HepG2 (cell line): ENCODE data around the gene DCST2. TPM values are rescaled to one million over a fixed set of nuclear protein-coding genes. Genes with fewer than 3 reads are reported as not detected.

Source experiments
- ATF1 ChIP-seq: IDR thresholded peaks from 2 replicates; pipeline ENCODE4 v1.6.1; 2016; ENCODE audit warnings: mild to moderate bottlenecking, control low read depth
- ATF3 ChIP-seq: sonication (generic); formaldehyde crosslinking; IDR thresholded peaks from 2 replicates; pipeline ENCODE4 v1.4.0; 2020; ENCODE audit warnings: missing genetic modification reagents
- ATM ChIP-seq: fragments of 450-650 bp; IDR thresholded peaks from 2 replicates; pipeline ENCODE4 v1.7.1; 2017; ENCODE audit warnings: mild to moderate bottlenecking, borderline replicate concordance
- ETV5 ChIP-seq: IDR thresholded peaks from 2 replicates; pipeline ENCODE4 v1.6.1; 2018; ENCODE audit warnings: missing biosample characterization, missing genetic modification reagents, inconsistent platforms, borderline replicate concordance
- FOXA3 ChIP-seq: IDR thresholded peaks from 2 replicates; pipeline ENCODE4 v1.6.1; 2016; ENCODE audit warnings: missing genetic modification reagents, missing compliant biosample characterization
- HNF4A ChIP-seq: sonication (generic); formaldehyde crosslinking; IDR thresholded peaks from 2 replicates; pipeline ENCODE4 v1.4.0; 2020; ENCODE audit warnings: missing genetic modification reagents
- HNRNPL ChIP-seq: fragments of 200-400 bp; formaldehyde crosslinking; IDR thresholded peaks from 2 replicates; pipeline ENCODE4 v1.6.1; 2017; ENCODE audit warnings: mild to moderate bottlenecking, low read depth, low read length
- MXD4 ChIP-seq: IDR thresholded peaks from 2 replicates; pipeline ENCODE4 v1.6.1; 2016; ENCODE audit warnings: mild to moderate bottlenecking, missing biosample characterization, missing genetic modification reagents
- PAX8 ChIP-seq: sonication (generic); formaldehyde crosslinking; IDR thresholded peaks from 2 replicates; pipeline ENCODE4 v1.8.0; 2022; ENCODE audit warnings: mild to moderate bottlenecking, missing genetic modification reagents, borderline replicate concordance
- PRDM10 ChIP-seq: sonication (generic); formaldehyde crosslinking; IDR thresholded peaks from 2 replicates; pipeline ENCODE4 v1.4.0; 2020; ENCODE audit warnings: low read depth, missing genetic modification reagents
- SIN3A ChIP-seq: IDR thresholded peaks from 2 replicates; pipeline ENCODE4 v1.6.1; 2011; ENCODE audit warnings: low read depth, mild to moderate bottlenecking, control low read depth, low read length, borderline replicate concordance
- SRF ChIP-seq: IDR thresholded peaks from 2 replicates; pipeline ENCODE4 v1.6.1; 2011; ENCODE audit warnings: mild to moderate bottlenecking, low read depth, low read length, moderate library complexity
- TRAFD1 ChIP-seq: sonication (generic); formaldehyde crosslinking; IDR thresholded peaks from 2 replicates; pipeline ENCODE4 v1.5.1; 2020; ENCODE audit warnings: missing genetic modification reagents, mild to moderate bottlenecking, borderline replicate concordance
- ZFP37 ChIP-seq: sonication (generic); formaldehyde crosslinking; IDR thresholded peaks from 2 replicates; pipeline ENCODE4 v1.4.0; 2020; ENCODE audit warnings: missing genetic modification reagents, borderline replicate concordance
- ZFP90 ChIP-seq: sonication (generic); formaldehyde crosslinking; IDR thresholded peaks from 2 replicates; pipeline ENCODE4 v1.8.0; 2022; ENCODE audit warnings: missing genetic modification reagents, mild to moderate bottlenecking, inconsistent platforms, borderline replicate concordance
- ZNF224 ChIP-seq: sonication (generic); formaldehyde crosslinking; IDR thresholded peaks from 2 replicates; pipeline ENCODE4 v1.5.0; 2020; ENCODE audit warnings: mild to moderate bottlenecking, missing genetic modification reagents
- ZNF282 ChIP-seq: fragments of 450-650 bp; IDR thresholded peaks from 2 replicates; pipeline ENCODE4 v1.6.1; 2018; ENCODE audit not compliant: partially characterized antibody
- ZNF333 ChIP-seq: sonication (generic); formaldehyde crosslinking; IDR thresholded peaks from 2 replicates; pipeline ENCODE4 v1.4.0; 2020; ENCODE audit warnings: mild to moderate bottlenecking, missing genetic modification reagents, borderline replicate concordance
- ZNF468 ChIP-seq: sonication (generic); formaldehyde crosslinking; IDR thresholded peaks from 2 replicates; pipeline ENCODE4 v1.8.0; 2022; ENCODE audit warnings: mild to moderate bottlenecking, moderate library complexity, missing genetic modification reagents
- ZNF562 ChIP-seq: sonication (generic); formaldehyde crosslinking; IDR thresholded peaks from 2 replicates; pipeline ENCODE4 v1.8.0; 2022; ENCODE audit warnings: missing genetic modification reagents, borderline replicate concordance
- polyA plus RNA-seq, 8 experiments: library from polyadenylated mRNA; depleted of rRNA in 3 of 8; stranded (reverse) in 7 of 8; unstranded in 1 of 8; fragments of >200 nt; fragmentation: Illumina TruSeq in 4 of 8; extraction: Trizol in 4 of 8; gene quantifications; 2 replicates each; pipeline versions ENCODE4 v1.2.1 to v1.2.3, GENCODE V29; 2011 to 2016; ENCODE audit warnings: low read depth in 4 of 8, missing spikeins in 1 of 8, mixed read lengths in 1 of 8; ENCODE audit not compliant: insufficient read depth in 1 of 8
- total RNA-seq, 5 experiments: library from RNA; depleted of rRNA; stranded (reverse); fragments of >200 nt; fragmentation: Illumina TruSeq; extraction: Trizol; gene quantifications; 2 replicates each; pipeline ENCODE4 v1.2.3, GENCODE V29; 2016; ENCODE audit warnings: low read depth in 1 of 5
- TF ChIP-seq, protein P1 (sequence below): sonication (generic); formaldehyde crosslinking; IDR thresholded peaks from 2 replicates; pipeline ENCODE4 v1.5.1; 2020; ENCODE audit warnings: mild to moderate bottlenecking, missing genetic modification reagents

DCST2 gene
- total and polyA plus RNA-seq, 2 of the 13 experiments (the other 11 are each of a cell fraction or from before 2014, with no cell fraction given), result 0.74 TPM; not detected in 1

DNA sequence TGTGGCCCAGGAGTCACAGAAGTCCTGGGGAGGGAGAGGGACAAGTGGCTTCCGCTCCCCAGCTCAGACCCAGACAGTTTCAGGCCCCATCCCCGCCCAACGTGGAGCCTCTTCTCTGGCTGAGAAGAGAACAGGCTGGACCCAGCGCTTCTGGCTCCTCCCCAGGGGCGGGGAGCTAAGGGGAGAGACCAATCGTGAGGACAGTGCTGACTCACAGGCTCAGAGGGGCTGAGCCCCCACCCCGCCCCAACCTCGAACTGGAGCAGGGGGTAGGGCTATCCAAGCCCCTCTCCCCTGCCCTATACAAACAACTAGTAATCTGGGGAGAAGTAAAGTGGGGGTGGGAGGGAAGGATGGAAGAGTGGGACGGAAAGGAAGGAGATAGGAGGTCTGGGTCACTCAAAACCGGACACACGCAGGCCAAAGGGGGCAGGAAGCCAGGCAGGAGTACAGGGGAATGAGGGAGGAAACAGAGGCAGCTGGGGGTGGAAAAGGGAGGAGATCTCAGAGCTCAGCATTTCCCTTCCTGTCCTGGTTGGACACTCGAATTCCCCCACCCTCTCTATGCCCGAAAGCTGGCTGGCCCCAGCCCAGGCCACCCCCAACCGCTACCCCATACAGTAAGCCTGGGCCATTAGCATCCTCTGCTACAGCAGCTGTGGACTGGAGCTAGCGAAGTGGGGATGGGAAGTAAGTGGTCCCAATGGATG is 62.8 kb downstream of the DCST2 start, which contains the start of gene SHC1 (continued):
- TF ChIP-seq SRF, result no peak
- TF ChIP-seq HNF4A, result no peak
- TF ChIP-seq ZFP90 (CRISPR knock-in tag), result no peak
- no peak for TF ChIP-seq ZNF562
- no peak for TF ChIP-seq ZFP37 (CRISPR knock-in tag)
- TF ChIP-seq HNRNPL, result 0 out of 2 replicates have a peak, but pooled peaks have one; percentile 19
- TF ChIP-seq ZNF468 (CRISPR knock-in tag), result no peak
- TF ChIP-seq, protein P1, sequence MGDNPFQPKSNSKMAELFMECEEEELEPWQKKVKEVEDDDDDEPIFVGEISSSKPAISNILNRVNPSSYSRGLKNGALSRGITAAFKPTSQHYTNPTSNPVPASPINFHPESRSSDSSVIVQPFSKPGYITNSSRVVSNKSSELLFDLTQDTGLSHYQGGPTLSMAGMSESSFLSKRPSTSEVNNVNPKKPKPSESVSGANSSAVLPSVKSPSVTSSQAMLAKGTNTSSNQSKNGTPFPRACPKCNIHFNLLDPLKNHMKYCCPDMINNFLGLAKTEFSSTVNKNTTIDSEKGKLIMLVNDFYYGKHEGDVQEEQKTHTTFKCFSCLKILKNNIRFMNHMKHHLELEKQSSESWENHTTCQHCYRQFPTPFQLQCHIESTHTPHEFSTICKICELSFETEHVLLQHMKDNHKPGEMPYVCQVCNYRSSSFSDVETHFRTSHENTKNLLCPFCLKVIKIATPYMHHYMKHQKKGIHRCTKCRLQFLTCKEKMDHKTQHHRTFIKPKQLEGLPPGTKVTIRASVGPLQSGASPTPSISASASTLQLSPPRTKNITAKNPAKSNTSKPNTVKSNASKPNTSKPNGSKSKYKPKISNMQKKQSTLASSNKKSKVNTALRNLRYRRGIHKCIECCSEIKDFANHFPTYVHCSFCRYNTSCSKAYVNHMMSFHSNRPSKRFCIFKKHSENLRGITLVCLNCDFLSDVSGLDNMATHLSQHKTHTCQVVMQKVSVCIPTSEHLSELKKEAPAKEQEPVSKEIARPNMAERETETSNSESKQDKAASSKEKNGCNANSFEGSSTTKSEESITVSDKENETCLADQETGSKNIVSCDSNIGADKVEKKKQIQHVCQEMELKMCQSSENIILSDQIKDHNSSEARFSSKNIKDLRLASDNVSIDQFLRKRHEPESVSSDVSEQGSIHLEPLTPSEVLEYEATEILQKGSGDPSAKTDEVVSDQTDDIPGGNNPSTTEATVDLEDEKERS, result no peak
- TF ChIP-seq ATF3 (CRISPR knock-in tag), result 0 out of 2 replicates have a peak, but pooled peaks have one; percentile 35
- no peak for TF ChIP-seq ZNF224
- no peak for TF ChIP-seq ZNF282
- 0 out of 2 replicates have a peak, but pooled peaks have one; percentile 54 for TF ChIP-seq MXD4
- peak; percentile 40; the same call in 1 of the 2 replicates for TF ChIP-seq ETV5 (CRISPR knock-in tag)
- peak; percentile 44; the same call in 1 of the 2 replicates for TF ChIP-seq ATF1 (CRISPR knock-in tag)
- TF ChIP-seq FOXA3 (CRISPR knock-in tag), result peak; percentile 27; the same call in 1 of the 2 replicates
- TF ChIP-seq PAX8 (CRISPR knock-in tag), result no peak
- TF ChIP-seq ZNF333 (CRISPR knock-in tag), result no peak
- no peak for TF ChIP-seq ATM
- TF ChIP-seq TRAFD1 (CRISPR knock-in tag), result no peak
- peak; percentile 35; the same call in 1 of the 2 replicates for TF ChIP-seq SIN3A
- peak; percentile 75; the same call in 1 of the 2 replicates for TF ChIP-seq PRDM10 (CRISPR knock-in tag)
